NCI-H2196 (cell line): ENCODE results near the gene ASTN2.

ENCODE experiments used
- DNase-seq: peaks from one replicate; lab custom pipeline; 2025; ENCODE audit not compliant: unreplicated experiment; lab: John Stamatoyannopoulos, UW

The ASTN2 gene

GRCh38 chr9:117029341-117029740 is 385.5 kb downstream of the ASTN2 start:
- DNase-seq, result no peak

- DNase-seq, result no peak
Measured at GRCh38 chr9:117028103-117028858, 386.6 kb downstream of the ASTN2 start.

- peak; percentile 15 for DNase-seq
Measured at GRCh38 chr9:117021906-117022305, 393.0 kb downstream of the ASTN2 start.

GRCh38 chr9:117018966-117019617 is 395.8 kb downstream of the ASTN2 start:
- DNase-seq, result no peak

GRCh38 chr9:117017414-117017985 is 397.4 kb downstream of the ASTN2 start:
- DNase-seq, result no peak

- no peak for DNase-seq
Measured at GRCh38 chr9:117014061-117014460, 400.8 kb downstream of the ASTN2 start.

GRCh38 chr9:117013440-117013995 is 401.3 kb downstream of the ASTN2 start:
- DNase-seq, result no peak

- DNase-seq, result no peak
Measured at GRCh38 chr9:117010061-117010460, 404.8 kb downstream of the ASTN2 start.

- no peak for DNase-seq
Measured at GRCh38 chr9:117008876-117009275, 406.0 kb downstream of the ASTN2 start.

- no peak for DNase-seq
Measured at GRCh38 chr9:117008461-117008860, 406.4 kb downstream of the ASTN2 start.

- DNase-seq, result no peak
Measured at GRCh38 chr9:117002686-117003085, 412.2 kb downstream of the ASTN2 start.

- DNase-seq, result no peak
Measured at GRCh38 chr9:117000834-117001233, 414.0 kb downstream of the ASTN2 start.

- no peak for DNase-seq
Measured at GRCh38 chr9:117000196-117000723, 414.6 kb downstream of the ASTN2 start.

GRCh38 chr9:116998305-116998704 is 416.6 kb downstream of the ASTN2 start:
- no peak for DNase-seq

- no peak for DNase-seq
Measured at GRCh38 chr9:116992865-116993264, 422.0 kb downstream of the ASTN2 start.

- DNase-seq, result no peak
Measured at GRCh38 chr9:116991051-116991450, 423.8 kb downstream of the ASTN2 start.

GRCh38 chr9:116990592-116990991 is 424.3 kb downstream of the ASTN2 start:
- DNase-seq, result no peak

GRCh38 chr9:116987721-116988485 is 427.0 kb downstream of the ASTN2 start:
- DNase-seq, result no peak

GRCh38 chr9:116986015-116986414 is 428.8 kb downstream of the ASTN2 start:
- no peak for DNase-seq

- no peak for DNase-seq
Measured at GRCh38 chr9:116985596-116985995, 429.3 kb downstream of the ASTN2 start.

- no peak for DNase-seq
Measured at GRCh38 chr9:116984111-116984510, 430.7 kb downstream of the ASTN2 start.
